SU-DHL-6 (cell line): Measurements from ENCODE around the gene ZNF536.

Experiments
- H2AFZ ChIP-seq: fragments of 200-600 bp; sonication (generic); 2 replicates; pipeline ENCODE4 v1.6.1; 2014; ENCODE audit warnings: low read depth, mild to moderate bottlenecking, moderate library complexity, mixed read lengths, antibody characterized with exemption, low read length; ENCODE audit not compliant: severe bottlenecking
- H3F3A ChIP-seq: fragments of 200-600 bp; shearing (Covaris generic); 2 replicates; pipeline ENCODE4 v1.6.0; 2016; ENCODE audit warnings: antibody characterized with exemption, mild to moderate bottlenecking; ENCODE audit not compliant: insufficient read depth
- H3K27ac ChIP-seq: fragments of 200-600 bp; sonication (generic); 2 replicates; pipeline ENCODE4 v1.5.1; 2016; ENCODE audit warnings: low read depth, mild to moderate bottlenecking, low read length, moderate library complexity, mixed read lengths
- H3K27me3 ChIP-seq: fragments of 200-600 bp; sonication (generic), shearing (Covaris generic); 2 replicates; pipeline ENCODE4 v1.6.0; 2014; ENCODE audit warnings: mild to moderate bottlenecking, low read length
- H3K36me3 ChIP-seq: fragments of 200-600 bp; sonication (generic); 2 replicates; pipeline ENCODE4 v1.6.1; 2014; ENCODE audit warnings: mild to moderate bottlenecking, low read length, mixed read lengths
- H3K4me2 ChIP-seq: fragments of 300-600, 200-600 bp; shearing (Covaris generic), sonication (generic); 2 replicates; pipeline ENCODE4 v1.6.0; 2014; ENCODE audit warnings: low read length, low read depth, mild to moderate bottlenecking; ENCODE audit not compliant: poor library complexity, severe bottlenecking
- H3K4me3 ChIP-seq: fragments of 200-600 bp; sonication (generic); 2 replicates; pipeline ENCODE4 v1.5.1; 2014; ENCODE audit warnings: antibody characterized with exemption, low read length, mild to moderate bottlenecking, mixed read lengths; ENCODE audit not compliant: insufficient read depth, poor library complexity, severe bottlenecking
- H3K79me2 ChIP-seq: fragments of 200-600 bp; sonication (generic); 2 replicates; pipeline ENCODE4 v1.6.1; 2014; ENCODE audit warnings: mild to moderate bottlenecking, low read length, moderate library complexity; ENCODE audit not compliant: insufficient read depth
- H3K9ac ChIP-seq: fragments of 200-600 bp; sonication (generic); 2 replicates; pipeline ENCODE4 v1.7.0; 2014; ENCODE audit warnings: mild to moderate bottlenecking, low read length
- H3K9me2 ChIP-seq: fragments of 200-600 bp; sonication (generic); replicated peaks from 2 replicates; pipeline ENCODE4 v1.6.1; 2014; ENCODE audit warnings: low read length; ENCODE audit not compliant: insufficient read depth
- H3K9me3 ChIP-seq: fragments of 200-600 bp; sonication (generic); 2 replicates; pipeline ENCODE4 v1.6.1; 2014; ENCODE audit warnings: low read length, mixed read lengths; ENCODE audit not compliant: insufficient read depth
- H4K20me1 ChIP-seq: fragments of 200-600 bp; sonication (generic); 2 replicates; pipeline ENCODE4 v1.6.1; 2014; ENCODE audit warnings: low read depth, mild to moderate bottlenecking, antibody characterized with exemption, low read length, moderate library complexity, mixed read lengths
- CTCF ChIP-seq: fragments of 200-600 bp; sonication (generic); IDR thresholded peaks from one replicate; pipeline ENCODE4 v1.5.1; 2017; ENCODE audit warnings: antibody characterized with exemption, mild to moderate bottlenecking, low read length, moderate library complexity; ENCODE audit not compliant: insufficient read depth, poor library complexity, severe bottlenecking
- EZH2phosphoT487 ChIP-seq: fragments of 200-600 bp; sonication (generic), shearing (Covaris generic); conservative IDR thresholded peaks from 2 replicates; pipeline ENCODE4 v1.6.1; 2018; ENCODE audit warnings: mild to moderate bottlenecking, antibody characterized with exemption, low read length, moderate library complexity, mixed read lengths

ZNF536 gene

DNA sequence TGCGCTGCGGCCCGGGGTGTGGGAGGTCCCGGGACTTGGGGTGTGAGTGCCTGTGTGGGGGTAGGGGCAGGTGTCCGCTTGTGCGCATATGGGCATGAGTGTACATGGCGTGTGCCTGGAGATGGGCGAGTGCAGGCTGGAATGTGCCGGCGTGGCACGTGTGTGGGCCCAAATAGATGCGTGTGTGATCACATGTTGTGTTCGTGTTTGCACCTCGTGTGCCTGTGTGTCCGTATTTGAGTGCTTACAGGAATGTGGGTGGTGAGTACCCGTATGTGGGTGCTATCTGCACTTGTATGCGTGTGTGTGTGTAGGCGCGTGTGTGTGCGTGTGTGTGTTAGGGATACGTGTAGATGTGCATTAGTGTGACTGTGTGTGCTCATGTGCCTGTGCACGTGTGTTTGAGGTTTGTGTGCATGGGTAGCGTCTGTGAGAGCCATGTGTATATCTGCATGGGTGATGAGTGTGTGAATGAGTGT lies 3.4 kb downstream of the ZNF536 start:
- H4K20me1 ChIP-seq: no peaks in the 10 kb centered on the region
- H3F3A ChIP-seq: no peaks in the 10 kb centered on the region
- H3K4me3 ChIP-seq: no peak overlapping the region
- H3K27me3 ChIP-seq: no peaks in the 10 kb centered on the region
- H3K9ac ChIP-seq: no peak overlapping the region
- TF ChIP-seq CTCF: no peak
- no peak for TF ChIP-seq EZH2phosphoT487
- H3K9me2 ChIP-seq: no peaks in the 10 kb centered on the region
- H2AFZ ChIP-seq: no peak overlapping the region
- H3K36me3 ChIP-seq: no peaks in the 10 kb centered on the region
- H3K4me2 ChIP-seq: no peak overlapping the region
- H3K9me3 ChIP-seq: no peaks in the 10 kb centered on the region
- H3K27ac ChIP-seq: no peak overlapping the region
- no peaks in the 10 kb centered on the region for H3K79me2 ChIP-seq

GRCh38 chr19:30376272-30376671 lies 4.1 kb downstream of the ZNF536 start:
- H3K4me3 ChIP-seq: no peak overlapping the region
- H3K9ac ChIP-seq: no peak overlapping the region
- H4K20me1 ChIP-seq: no peaks in the 10 kb centered on the region
- no peak overlapping the region for H3K27ac ChIP-seq
- H2AFZ ChIP-seq: no peak overlapping the region
- no peaks in the 10 kb centered on the region for H3K9me2 ChIP-seq
- TF ChIP-seq CTCF: no peak
- TF ChIP-seq EZH2phosphoT487: no peak
- no peak overlapping the region for H3K4me2 ChIP-seq
- H3K9me3 ChIP-seq: no peaks in the 10 kb centered on the region
- H3F3A ChIP-seq: no peaks in the 10 kb centered on the region
- H3K36me3 ChIP-seq: no peaks in the 10 kb centered on the region
- no peaks in the 10 kb centered on the region for H3K27me3 ChIP-seq
- no peaks in the 10 kb centered on the region for H3K79me2 ChIP-seq

- Histone ChIP-seq H3K79me2 (no peaks in the 10 kb centered on the region), H4K20me1 (no peaks in the 10 kb centered on the region), H3K36me3 (no peaks in the 10 kb centered on the region), H3K4me2 (no peak overlapping the region), H3K9me3 (no peaks in the 10 kb centered on the region), H3K27me3 (no peaks in the 10 kb centered on the region), H3K27ac (no peak overlapping the region), H2AFZ (no peak overlapping the region), H3F3A (no peaks in the 10 kb centered on the region), H3K9me2 (no peaks in the 10 kb centered on the region), H3K9ac (no peak overlapping the region), H3K4me3 (no peak overlapping the region)
- TF ChIP-seq CTCF (no peak), EZH2phosphoT487 (no peak)
Observed at GRCh38 chr19:30376826-30377425, 4.7 kb downstream of the ZNF536 start.
